IMR-90 (cell line): Measurements from ENCODE around the gene ZNRD2. TPM values are rescaled to one million over a fixed set of nuclear protein-coding genes. Genes with fewer than 3 reads are reported as not detected.

Source experiments
- ATAC-seq: fragments of 200-7000 bp; cut with Tn5 transposase; 2 replicates; pipeline ENCODE4 v1.9.1; 2020; ENCODE audit warnings: low read depth, mild to moderate bottlenecking, moderate library complexity
- BruUV-seq: library from RNA; stranded (reverse); fragments of 400-500 nt; replicated peaks from 2 replicates; lab custom pipeline; 2021; lab: Mats Ljungman, UMichigan
- CTCF ChIA-PET: fragments of 300-600 bp; formaldehyde crosslinking; extraction: SDS; loops from one replicate; lab custom pipeline; 2021; ENCODE audit warnings: antibody characterized with exemption; lab: Yijun Ruan, JAX
- POLR2A ChIA-PET: fragments of 300-600 bp; sonication (Branson Sonifier 250); formaldehyde crosslinking; loops from one replicate; lab custom pipeline; 2022; ENCODE audit warnings: antibody characterized with exemption; ENCODE audit not compliant: unreplicated experiment; lab: Charles Lee
- DNase-seq: peaks from one replicate; pipeline ENCODE4 v3.0.0; 2013
- H2AFZ ChIP-seq: replicated peaks from 2 replicates; pipeline ENCODE3; 2013; ENCODE audit warnings: low read length, mild to moderate bottlenecking; ENCODE audit not compliant: poor library complexity
- H2AK5ac ChIP-seq: 2 replicates; pipeline ENCODE4 v1.6.1; 2013; ENCODE audit warnings: low read depth, low read length, inconsistent platforms
- H2AK9ac ChIP-seq: replicated peaks from 2 replicates; pipeline ENCODE3; 2013; ENCODE audit warnings: mild to moderate bottlenecking, low read depth, low read length, moderate library complexity; ENCODE audit not compliant: poor library complexity
- H2BK120ac ChIP-seq: 2 replicates; pipeline ENCODE4 v1.6.1; 2013; ENCODE audit warnings: low read depth, low read length, inconsistent platforms
- H2BK15ac ChIP-seq: 3 replicates; pipeline ENCODE4 v1.6.1; 2013; ENCODE audit warnings: low read depth, low read length, inconsistent platforms
- H2BK20ac ChIP-seq: 2 replicates; pipeline ENCODE4 v1.6.1; 2013; ENCODE audit warnings: low read depth, mild to moderate bottlenecking, inconsistent platforms, low read length, moderate library complexity
- H2BK5ac ChIP-seq: 2 replicates; pipeline ENCODE4 v1.6.1; 2013; ENCODE audit warnings: mild to moderate bottlenecking, low read depth, low read length, inconsistent platforms; ENCODE audit not compliant: poor library complexity, severe bottlenecking
- H3K14ac ChIP-seq: replicated peaks from 2 replicates; pipeline ENCODE4 v1.6.1; 2013; ENCODE audit warnings: low read depth, low read length, inconsistent platforms
- H3K18ac ChIP-seq: 2 replicates; pipeline ENCODE4 v1.6.1; 2013; ENCODE audit warnings: low read depth, low read length, control low read depth
- H3K23ac ChIP-seq: 2 replicates; pipeline ENCODE4 v1.6.1; 2013; ENCODE audit warnings: low read depth, low read length, inconsistent platforms
- H3K27ac ChIP-seq: 2 replicates; pipeline ENCODE4 v1.5.1; 2013; ENCODE audit warnings: mild to moderate bottlenecking, control low read depth, low read length; ENCODE audit not compliant: insufficient read depth
- H3K27me3 ChIP-seq: 2 replicates; pipeline ENCODE4 v1.6.1; 2013; ENCODE audit warnings: low read length; ENCODE audit not compliant: control insufficient read depth, insufficient read depth
- H3K36me3 ChIP-seq: 2 replicates; pipeline ENCODE4 v1.6.1; 2013; ENCODE audit warnings: low read length, mixed read lengths; ENCODE audit not compliant: control insufficient read depth, insufficient read depth
- H3K4ac ChIP-seq: 2 replicates; pipeline ENCODE4 v1.6.1; 2013; ENCODE audit warnings: low read depth, low read length, inconsistent platforms
- H3K4me1 ChIP-seq: 2 replicates; pipeline ENCODE4 v1.6.1; 2013; ENCODE audit warnings: low read length, mixed read lengths; ENCODE audit not compliant: control insufficient read depth, insufficient read depth
- H3K4me2 ChIP-seq: 2 replicates; pipeline ENCODE4 v1.6.1; 2013; ENCODE audit warnings: low read depth, mild to moderate bottlenecking, control low read depth, low read length, moderate library complexity
- H3K4me3 ChIP-seq: 2 replicates; pipeline ENCODE4 v1.5.1; 2013; ENCODE audit warnings: low read depth, mild to moderate bottlenecking, control low read depth, low read length, moderate library complexity; ENCODE audit not compliant: insufficient read depth
- H3K56ac ChIP-seq: 2 replicates; pipeline ENCODE4 v1.6.1; 2013; ENCODE audit warnings: low read length, inconsistent platforms; ENCODE audit not compliant: insufficient read depth; ENCODE audit errors: extremely low read depth
- H3K79me1 ChIP-seq, 2 experiments: 2 replicates each; pipeline ENCODE4 v1.6.1; 2013; ENCODE audit warnings: low read length in 2 of 2, inconsistent platforms in 1 of 2, low read depth in 1 of 2
- H3K9ac ChIP-seq: 2 replicates; pipeline ENCODE4 v1.6.1; 2013; ENCODE audit warnings: low read depth, low read length, control low read depth
- H3K9me1 ChIP-seq: 2 replicates; pipeline ENCODE4 v1.6.1; 2013; ENCODE audit warnings: low read length, inconsistent platforms; ENCODE audit not compliant: insufficient read depth
- H3K9me3 ChIP-seq: 2 replicates; pipeline ENCODE4 v1.6.1; 2013; ENCODE audit warnings: low read length; ENCODE audit not compliant: control insufficient read depth, insufficient read depth
- H4K20me1 ChIP-seq: 2 replicates; pipeline ENCODE4 v1.6.1; 2013; ENCODE audit warnings: low read length, inconsistent platforms; ENCODE audit not compliant: insufficient read depth
- H4K5ac ChIP-seq: 2 replicates; pipeline ENCODE4 v1.6.1; 2013; ENCODE audit warnings: mild to moderate bottlenecking, low read depth, low read length, control low read depth
- H4K8ac ChIP-seq, 2 experiments: 2 replicates each; pipeline ENCODE4 v1.6.1; 2013; ENCODE audit warnings: low read depth in 2 of 2, low read length in 2 of 2, control low read depth in 1 of 2, inconsistent platforms in 1 of 2
- H4K91ac ChIP-seq: 2 replicates; pipeline ENCODE4 v1.6.1; 2013; ENCODE audit warnings: low read depth, low read length, inconsistent platforms; ENCODE audit not compliant: insufficient read depth
- MXI1 ChIP-seq: IDR thresholded peaks from 2 replicates; pipeline ENCODE4 v1.6.1; 2012; ENCODE audit warnings: low read depth, mild to moderate bottlenecking, low read length, moderate library complexity, borderline replicate concordance
- POLR2A ChIP-seq: IDR thresholded peaks from 2 replicates; pipeline ENCODE4 v1.6.1; 2012; ENCODE audit warnings: mild to moderate bottlenecking, low read depth, low read length
- RAD21 ChIP-seq: IDR thresholded peaks from 2 replicates; pipeline ENCODE4 v1.6.1; 2012; ENCODE audit warnings: low read length, improper control_type of control experiment
- RCOR1 ChIP-seq: IDR thresholded peaks from 2 replicates; pipeline ENCODE4 v1.6.1; 2012; ENCODE audit warnings: mild to moderate bottlenecking, low read length, improper control_type of control experiment; ENCODE audit not compliant: insufficient replicate concordance
- WGBS, 2 experiments: methylation state at CpG; one replicate each; pipeline versions ENCODE4 v1.1.5 to v1.1.7; 2013; ENCODE audit warnings: missing lambda C conversion rate in 2 of 2; ENCODE audit not compliant: insufficient read length in 1 of 2; ENCODE audit errors: extremely low coverage in 2 of 2; 5-methylcytosine and 5-hydroxymethylcytosine counted together
- dilution Hi-C: fragments of 300-500 bp; cut with HindIII; formaldehyde crosslinking; loops from one replicate; pipeline ENCODE4 v1.14.3; 2018; ENCODE audit warnings: low sequenced_read_pairs; ENCODE audit not compliant: unreplicated experiment
- in situ Hi-C: fragments of 300-500 bp; cut with MboI; formaldehyde crosslinking; loops from 3 replicates; pipeline ENCODE4 v1.14.3; 2019; ENCODE audit warnings: low sequenced_read_pairs, inconsistent platforms, mixed read lengths
- intact Hi-C: fragments of 100-400 bp; cut with micrococcal nuclease; formaldehyde crosslinking; loops from 2 replicates; pipeline ENCODE4 v1.10.0; 2022
- polyA plus RNA-seq, 3 experiments: library from polyadenylated mRNA; depleted of rRNA; stranded (reverse); fragments of >200 nt; gene quantifications; 2 replicates each; pipeline ENCODE4 v1.2.3, GENCODE V29; 2012; ENCODE audit warnings: low replicate concordance in 1 of 3
- total RNA-seq: library from RNA; depleted of rRNA; stranded (reverse); fragments of >200 nt; gene quantifications from 2 replicates; pipeline ENCODE4 v1.2.3, GENCODE V29; 2012

The ZNRD2 gene
- total and polyA plus RNA-seq, 2 of the 4 experiments (the other 2 are of a cell fraction), result 75.6 to 90.3 TPM

DNA sequence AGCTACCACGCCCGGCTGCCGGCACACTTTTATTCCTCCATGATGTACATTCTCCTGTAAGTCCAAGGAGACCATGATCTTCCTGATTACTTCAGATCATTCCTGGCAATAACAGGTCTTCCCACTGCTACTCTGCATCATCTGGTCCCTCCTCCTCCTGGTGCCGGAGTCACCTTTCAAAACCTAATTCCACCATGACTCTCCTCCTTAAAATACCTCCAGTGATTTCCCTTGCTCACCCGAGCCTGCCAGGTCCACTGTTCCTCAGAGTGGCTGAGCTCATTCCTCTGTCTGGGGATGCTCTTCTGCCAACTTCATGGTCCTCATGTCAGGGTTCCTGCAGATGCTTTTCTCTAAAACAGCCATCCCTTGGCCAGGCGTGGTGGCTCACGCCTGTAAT is 8.3 kb upstream of the ZNRD2 start:
- TF ChIP-seq POLR2A, result no peak
- no peak for TF ChIP-seq RAD21
- TF ChIP-seq MXI1, result no peak
- TF ChIP-seq RCOR1, result no peak
- peaks cover 26% of the 10 kb centered on the region for H3K4me1 ChIP-seq
- H2BK120ac ChIP-seq, result no peak overlapping the region
- CTCF ChIA-PET, result no interaction called here
- H4K20me1 ChIP-seq, result no peaks in the 10 kb centered on the region
- DNase-seq (no peak), ATAC-seq (no peak)
- H3K36me3 ChIP-seq, result no peaks in the 10 kb centered on the region
- no peak overlapping the region for H3K23ac ChIP-seq
- H4K5ac ChIP-seq, result no peak overlapping the region
- H3K79me1 ChIP-seq, result peaks cover 5 to 25% of the 10 kb centered on the region in 2 experiments; a peak in 3 of 4 replicates
- BruUV-seq, result no TSS peak
- H2BK20ac ChIP-seq, result no peak overlapping the region
- no peak overlapping the region for H2AFZ ChIP-seq
- no peaks in the 10 kb centered on the region for H3K9me3 ChIP-seq
- H3K56ac ChIP-seq, result no peak overlapping the region
- H3K14ac ChIP-seq, result no peak overlapping the region
- dilution Hi-C loops (no loop called here), intact Hi-C loops (no loop called here), in situ Hi-C loops (no loop called here)
- no peak overlapping the region for H3K4ac ChIP-seq
- H3K4me3 ChIP-seq, result no peak overlapping the region
- H4K91ac ChIP-seq, result no peak overlapping the region
- no peak overlapping the region for H4K8ac ChIP-seq
- peaks cover 24% of the 10 kb centered on the region for H3K9me1 ChIP-seq
- WGBS, 2 experiments, result 94% methylated on average over 5 of the region's 7 CpGs; no CpG with 5 or more reads in 1 of the 2 experiments
- no peaks in the 10 kb centered on the region for H3K27me3 ChIP-seq
- no peak overlapping the region for H2AK9ac ChIP-seq
- H2BK5ac ChIP-seq, result no peak overlapping the region
- H3K18ac ChIP-seq, result no peak overlapping the region
- POLR2A ChIA-PET, result no interaction called here
- no peak overlapping the region for H2BK15ac ChIP-seq
- H3K9ac ChIP-seq, result no peak overlapping the region
- H3K4me2 ChIP-seq, result no peak overlapping the region
- no peak overlapping the region for H2AK5ac ChIP-seq
- no peak overlapping the region for H3K27ac ChIP-seq
